DMS53 treated with DMSO at 0.1 percent for 48 hours (cell line): ENCODE results near the gene TRPC5OS.
A peak's percentile ranks its signal among the peaks of the same experiment; 100 is the strongest.

Source experiments
- DNase-seq: peaks from one replicate; lab custom pipeline; 2025; ENCODE audit not compliant: unreplicated experiment; lab: John Stamatoyannopoulos, UW

TRPC5OS gene

DNA sequence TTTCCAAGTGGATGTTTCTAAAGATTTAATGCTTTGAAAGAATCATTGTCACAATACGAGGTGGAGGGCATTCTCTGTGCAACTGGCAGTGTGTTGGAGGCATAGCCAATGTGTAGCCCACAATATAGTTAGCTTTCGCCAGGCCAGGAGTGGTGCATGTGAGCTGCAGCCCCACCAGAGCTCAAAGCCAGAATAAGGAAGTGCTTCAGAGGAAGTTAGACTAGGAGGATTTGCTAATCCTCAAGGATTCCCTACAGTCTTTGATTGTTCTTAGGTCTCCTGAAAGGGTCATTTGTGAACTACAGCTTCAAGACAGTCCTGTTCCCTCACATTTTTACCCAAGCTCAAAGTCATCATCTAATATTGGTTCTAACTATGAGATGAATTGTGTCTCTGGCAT is 16.4 kb downstream of the TRPC5OS start:
- no peak for DNase-seq

DNA sequence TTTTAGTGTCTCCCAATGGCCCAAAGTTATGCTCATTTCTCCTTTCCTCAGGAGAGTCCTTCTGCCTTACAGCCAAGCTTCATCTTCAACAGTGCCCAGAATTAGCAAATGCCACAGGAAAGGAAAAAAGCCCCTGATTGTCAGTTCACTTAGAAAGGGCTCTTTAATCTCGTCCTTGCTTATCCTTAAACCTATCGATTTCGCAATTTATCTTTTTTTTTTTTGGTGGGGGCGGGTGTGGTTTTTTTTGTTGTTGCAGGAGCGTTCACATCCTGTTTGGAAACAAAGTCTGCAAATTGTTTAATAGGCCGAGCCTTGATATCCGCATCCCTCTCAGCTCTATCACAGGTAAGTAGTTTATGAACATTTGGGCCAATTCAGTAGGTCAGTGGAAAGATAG is 20.2 kb downstream of the TRPC5OS start:
- no peak for DNase-seq

DNA sequence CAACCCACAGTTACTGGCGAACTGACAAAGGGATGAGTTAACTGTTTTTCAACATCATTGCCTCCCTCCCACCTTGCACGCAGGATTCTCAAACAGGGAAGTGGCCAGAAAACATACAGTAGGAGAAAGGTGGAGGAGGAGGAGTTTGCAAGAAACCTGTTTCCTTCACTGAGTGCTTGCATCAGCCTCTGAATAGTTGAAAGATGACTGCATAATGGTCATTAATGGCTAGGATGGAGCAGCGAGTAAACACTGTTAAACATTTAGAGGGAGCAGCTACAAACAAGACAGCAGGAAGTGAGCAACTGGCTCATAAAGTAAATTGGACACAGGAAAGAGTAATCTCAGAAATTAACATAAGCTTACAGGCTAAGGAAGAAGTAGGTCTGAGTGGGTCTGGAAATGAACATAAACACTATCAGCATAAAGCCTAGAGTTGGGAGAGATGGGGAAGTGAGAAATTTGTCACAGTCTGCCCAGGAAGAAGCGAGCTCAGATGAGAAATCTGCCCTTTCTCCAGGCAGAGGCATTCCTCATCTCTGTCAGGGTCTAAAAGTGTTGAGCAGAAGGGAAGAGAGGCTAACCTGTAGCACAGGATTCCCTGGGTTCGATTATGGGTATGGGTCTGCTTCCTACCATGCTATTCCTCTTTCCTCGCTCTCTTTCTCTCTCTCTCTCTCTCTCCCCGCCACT is 38.6 kb downstream of the TRPC5OS start:
- DNase-seq, result peak; percentile 0

DNA sequence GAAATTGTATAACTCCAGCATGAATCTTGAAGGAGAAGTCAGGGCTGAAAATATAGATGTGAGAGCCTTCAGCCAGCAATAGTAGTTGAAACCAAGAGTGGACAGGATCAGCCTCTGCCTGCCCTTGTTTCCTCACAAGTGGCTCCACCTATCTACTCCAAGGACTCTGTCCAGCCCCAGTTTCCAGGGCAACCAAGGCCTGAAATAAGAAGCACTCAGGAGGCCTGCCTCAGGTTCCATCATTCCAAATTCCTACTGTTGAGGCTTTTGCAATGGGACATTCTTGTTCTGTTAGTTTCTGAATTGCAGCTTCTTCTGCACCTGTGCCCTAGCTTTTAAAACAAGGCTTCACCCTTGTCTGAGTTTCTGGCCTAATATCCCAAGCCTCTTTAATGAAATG is 41.6 kb downstream of the TRPC5OS start:
- no peak for DNase-seq

DNA sequence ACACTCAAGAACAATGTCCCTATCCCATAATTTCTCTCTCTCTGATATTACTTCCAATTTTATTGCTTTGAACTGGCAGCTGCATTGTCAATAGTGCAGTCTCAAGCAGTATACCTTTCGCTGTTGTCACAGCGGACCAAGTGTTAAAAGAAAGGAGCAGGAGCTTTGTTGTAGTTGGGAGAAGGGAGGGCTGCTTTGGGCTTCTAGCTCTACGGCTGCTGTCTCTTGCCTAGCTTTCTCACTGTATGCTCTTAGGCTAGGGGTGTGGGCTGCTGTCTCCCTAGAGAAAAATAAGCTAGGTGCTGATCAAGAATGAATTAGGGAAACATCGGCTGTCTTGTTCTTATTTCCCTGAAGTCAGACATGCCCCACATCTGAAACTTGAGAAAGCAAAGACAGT is 52.5 kb downstream of the TRPC5OS start:
- no peak for DNase-seq
